Fibroblast of lung (primary cell): ENCODE measurements around the gene RTN3. TPM values are rescaled to one million over a fixed set of nuclear protein-coding genes. Genes with fewer than 3 reads are reported as not detected.

ENCODE experiments used
- DNase-seq, 2 donors: peaks; one replicate each; pipeline versions ENCODE4 v3.0.0 to v3.0.0-alpha.2; 2010; ENCODE audit warnings: low read depth in 2 of 2
- H2AFZ ChIP-seq: 2 replicates; pipeline ENCODE4 v1.5.1; 2012; ENCODE audit warnings: low read length, control low read depth, inconsistent platforms
- H3K27ac ChIP-seq: 2 replicates; pipeline ENCODE4 v1.5.1; 2011; ENCODE audit warnings: low read length, control low read depth; ENCODE audit not compliant: insufficient read depth
- H3K27me3 ChIP-seq: 2 replicates; pipeline ENCODE4 v1.5.1; 2011; ENCODE audit warnings: mild to moderate bottlenecking, low read length; ENCODE audit not compliant: control insufficient read depth, insufficient read depth
- H3K36me3 ChIP-seq: 2 replicates; pipeline ENCODE4 v1.5.1; 2011; ENCODE audit warnings: low read length; ENCODE audit not compliant: control insufficient read depth, insufficient read depth
- H3K4me1 ChIP-seq: 2 replicates; pipeline ENCODE4 v1.5.1; 2011; ENCODE audit warnings: low read length; ENCODE audit not compliant: control insufficient read depth, insufficient read depth; ENCODE audit errors: extremely low read depth
- H3K4me2 ChIP-seq: 2 replicates; pipeline ENCODE4 v1.5.1; 2011; ENCODE audit warnings: low read length, control low read depth; ENCODE audit not compliant: insufficient read depth; ENCODE audit errors: extremely low read depth
- H3K4me3 ChIP-seq, 4 experiments: fragments of 200-600 bp in 1 of 4; sonication (generic) in 1 of 4; replicated peaks in 1 of 4; 2 replicates each; pipeline ENCODE4 v1.5.1; 2011 to 2016; ENCODE audit warnings: low read length in 4 of 4, low read depth in 3 of 4, mild to moderate bottlenecking in 3 of 4, control low read depth in 2 of 4, inconsistent platforms in 1 of 4, mixed read lengths in 1 of 4; ENCODE audit not compliant: insufficient read depth in 1 of 4; ENCODE audit errors: control extremely low read depth in 1 of 4
- H3K79me2 ChIP-seq: 2 replicates; pipeline ENCODE4 v1.5.1; 2012; ENCODE audit warnings: mild to moderate bottlenecking, low read length, inconsistent platforms; ENCODE audit not compliant: control insufficient read depth, insufficient read depth
- H3K9ac ChIP-seq: 2 replicates; pipeline ENCODE4 v1.5.1; 2011; ENCODE audit warnings: mild to moderate bottlenecking, low read length, control low read depth; ENCODE audit not compliant: insufficient read depth
- H3K9me3 ChIP-seq: 2 replicates; pipeline ENCODE4 v1.5.1; 2012; ENCODE audit warnings: low read depth, low read length; ENCODE audit not compliant: control insufficient read depth, insufficient read depth
- H4K20me1 ChIP-seq: 2 replicates; pipeline ENCODE4 v1.5.1; 2011; ENCODE audit warnings: low read length; ENCODE audit not compliant: control insufficient read depth, insufficient read depth; ENCODE audit errors: extremely low read depth
- EZH2 ChIP-seq: IDR thresholded peaks from 2 replicates; pipeline ENCODE4 v1.5.1; 2012; ENCODE audit warnings: low read length, control low read depth, mild to moderate bottlenecking; ENCODE audit errors: missing control alignments
- polyA plus RNA-seq, 2 donors: library from polyadenylated mRNA; depleted of rRNA in 1 of 2; stranded (reverse) in 1 of 2; unstranded in 1 of 2; fragments of >200 nt; gene quantifications; 2 replicates each; pipeline ENCODE4 v1.2.1, GENCODE V29; 2011 to 2012; ENCODE audit warnings: missing spikeins in 1 of 2
- total RNA-seq: library from RNA; depleted of rRNA; stranded (reverse); fragments of >200 nt; gene quantifications from 2 replicates; pipeline ENCODE4 v1.2.1, GENCODE V29; 2014
- TF ChIP-seq, protein P1 (sequence below), 2 donors: IDR thresholded peaks in 1 of 2; conservative IDR thresholded peaks in 1 of 2; 1 replicate in 1 of 2; 2 replicates in 1 of 2; pipeline ENCODE4 v1.5.1; 2011 to 2012; ENCODE audit warnings: low read length in 2 of 2, control low read depth in 1 of 2, inconsistent platforms in 1 of 2, low read depth in 1 of 2, mild to moderate bottlenecking in 1 of 2

Gene RTN3
- total and polyA plus RNA-seq, 2 donors (not counting 1 experiment from before 2014, with no cell fraction given), result 93.3 to 167 TPM

DNA sequence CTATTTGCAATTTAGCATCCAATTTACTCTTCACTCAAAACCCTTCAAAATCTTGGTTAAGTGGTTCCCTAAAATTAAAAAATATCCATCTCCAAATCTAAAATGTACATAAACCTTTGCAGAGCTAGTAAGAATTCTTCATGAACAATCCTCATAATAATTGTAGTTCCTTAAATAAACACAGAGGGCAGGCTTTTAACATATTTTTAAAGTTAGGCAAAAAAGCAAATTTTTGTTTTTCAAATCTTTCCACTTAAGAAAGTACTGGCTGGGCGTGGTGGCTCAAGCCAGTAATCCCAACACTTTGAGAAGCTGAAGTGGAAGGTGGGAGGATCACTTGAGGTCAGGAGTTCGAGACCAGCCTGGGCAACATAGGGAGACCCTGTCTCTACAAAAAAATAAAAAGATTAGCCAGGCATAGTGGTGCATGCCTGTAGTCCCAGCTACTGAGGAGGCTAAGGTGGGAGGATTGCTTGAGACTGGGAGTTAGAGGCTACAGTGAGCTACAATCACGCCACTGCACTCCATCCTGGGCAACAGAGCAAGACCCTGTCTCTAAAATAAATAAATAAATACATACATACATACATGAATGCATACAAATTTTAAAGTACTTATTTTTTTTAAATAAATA is 42.0 kb upstream of the RTN3 start:
- no peak overlapping the region for H2AFZ ChIP-seq
- no peak overlapping the region for H3K9ac ChIP-seq
- no peaks in the 10 kb centered on the region for H3K9me3 ChIP-seq
- no peaks in the 10 kb centered on the region for H3K4me1 ChIP-seq
- no peak overlapping the region for H3K4me3 ChIP-seq
- H3K79me2 ChIP-seq, result no peaks in the 10 kb centered on the region
- no peak for TF ChIP-seq EZH2
- TF ChIP-seq, protein P1, sequence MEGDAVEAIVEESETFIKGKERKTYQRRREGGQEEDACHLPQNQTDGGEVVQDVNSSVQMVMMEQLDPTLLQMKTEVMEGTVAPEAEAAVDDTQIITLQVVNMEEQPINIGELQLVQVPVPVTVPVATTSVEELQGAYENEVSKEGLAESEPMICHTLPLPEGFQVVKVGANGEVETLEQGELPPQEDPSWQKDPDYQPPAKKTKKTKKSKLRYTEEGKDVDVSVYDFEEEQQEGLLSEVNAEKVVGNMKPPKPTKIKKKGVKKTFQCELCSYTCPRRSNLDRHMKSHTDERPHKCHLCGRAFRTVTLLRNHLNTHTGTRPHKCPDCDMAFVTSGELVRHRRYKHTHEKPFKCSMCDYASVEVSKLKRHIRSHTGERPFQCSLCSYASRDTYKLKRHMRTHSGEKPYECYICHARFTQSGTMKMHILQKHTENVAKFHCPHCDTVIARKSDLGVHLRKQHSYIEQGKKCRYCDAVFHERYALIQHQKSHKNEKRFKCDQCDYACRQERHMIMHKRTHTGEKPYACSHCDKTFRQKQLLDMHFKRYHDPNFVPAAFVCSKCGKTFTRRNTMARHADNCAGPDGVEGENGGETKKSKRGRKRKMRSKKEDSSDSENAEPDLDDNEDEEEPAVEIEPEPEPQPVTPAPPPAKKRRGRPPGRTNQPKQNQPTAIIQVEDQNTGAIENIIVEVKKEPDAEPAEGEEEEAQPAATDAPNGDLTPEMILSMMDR (conservative IDR thresholded peaks at IDR 0.05 in 1 of 2, IDR thresholded peaks at IDR 0.05 in 1 of 2; ENCODE audit: low read depth in 1 of 2, low read length in 2 of 2), result no peak
- H3K36me3 ChIP-seq, result peaks cover 5% of the 10 kb centered on the region
- DNase-seq, result peak; percentile 15 to 58
- no peaks in the 10 kb centered on the region for H3K27me3 ChIP-seq
- no peak overlapping the region for H3K27ac ChIP-seq
- no peak overlapping the region for H3K4me2 ChIP-seq
- H4K20me1 ChIP-seq, result peaks cover 2% of the 10 kb centered on the region

GRCh38 chr11:63641727-63642126 is 39.6 kb upstream of the RTN3 start:
- Histone ChIP-seq H2AFZ (no peak overlapping the region), H3K9ac (no peak overlapping the region), H3K36me3 (peaks cover 6% of the 10 kb centered on the region), H3K4me2 (no peak overlapping the region), H3K27ac (no peak overlapping the region), H3K27me3 (no peaks in the 10 kb centered on the region), H3K79me2 (no peaks in the 10 kb centered on the region), H4K20me1 (peaks cover 2% of the 10 kb centered on the region), H3K9me3 (no peaks in the 10 kb centered on the region), H3K4me1 (no peaks in the 10 kb centered on the region), H3K4me3 (no peak overlapping the region)
- TF ChIP-seq, protein P1 (conservative IDR thresholded peaks at IDR 0.05 in 1 of 2, IDR thresholded peaks at IDR 0.05 in 1 of 2; ENCODE audit: low read depth in 1 of 2, low read length in 2 of 2), result peak in 1 of 2 donors; percentile 14
- no peak for TF ChIP-seq EZH2
- DNase-seq, result peak; percentile 19 to 48

GRCh38 chr11:63643205-63643604 is 38.1 kb upstream of the RTN3 start:
- H3K27ac ChIP-seq, result no peak overlapping the region

More at GRCh38 chr11:63643205-63643604, 38.1 kb upstream of the RTN3 start:
- TF ChIP-seq, protein P1 (conservative IDR thresholded peaks at IDR 0.05 in 1 of 2, IDR thresholded peaks at IDR 0.05 in 1 of 2; ENCODE audit: low read depth in 1 of 2, low read length in 2 of 2), result no peak
- TF ChIP-seq EZH2, result no peak
- no peak overlapping the region for H3K4me2 ChIP-seq
- no peak overlapping the region for H2AFZ ChIP-seq
- no peaks in the 10 kb centered on the region for H3K9me3 ChIP-seq
- H3K4me1 ChIP-seq, result no peaks in the 10 kb centered on the region
- no peaks in the 10 kb centered on the region for H3K79me2 ChIP-seq
- H3K36me3 ChIP-seq, result peaks cover 8% of the 10 kb centered on the region
- no peak for DNase-seq
- H3K4me3 ChIP-seq, result no peak overlapping the region
- peaks cover 2% of the 10 kb centered on the region for H4K20me1 ChIP-seq
- no peak overlapping the region for H3K9ac ChIP-seq
- H3K27me3 ChIP-seq, result no peaks in the 10 kb centered on the region
